HG03159 (cell line): ENCODE measurements around the gene CDH20.
A peak's percentile ranks its signal among the peaks of the same experiment; 100 is the strongest.

ENCODE experiments used
- ATAC-seq: cut with Tn5 transposase; IDR thresholded peaks from one replicate; pipeline ENCODE4 v1.9.1; 2021; ENCODE audit warnings: mild to moderate bottlenecking, moderate library complexity; ENCODE audit not compliant: unreplicated experiment

Gene CDH20

DNA sequence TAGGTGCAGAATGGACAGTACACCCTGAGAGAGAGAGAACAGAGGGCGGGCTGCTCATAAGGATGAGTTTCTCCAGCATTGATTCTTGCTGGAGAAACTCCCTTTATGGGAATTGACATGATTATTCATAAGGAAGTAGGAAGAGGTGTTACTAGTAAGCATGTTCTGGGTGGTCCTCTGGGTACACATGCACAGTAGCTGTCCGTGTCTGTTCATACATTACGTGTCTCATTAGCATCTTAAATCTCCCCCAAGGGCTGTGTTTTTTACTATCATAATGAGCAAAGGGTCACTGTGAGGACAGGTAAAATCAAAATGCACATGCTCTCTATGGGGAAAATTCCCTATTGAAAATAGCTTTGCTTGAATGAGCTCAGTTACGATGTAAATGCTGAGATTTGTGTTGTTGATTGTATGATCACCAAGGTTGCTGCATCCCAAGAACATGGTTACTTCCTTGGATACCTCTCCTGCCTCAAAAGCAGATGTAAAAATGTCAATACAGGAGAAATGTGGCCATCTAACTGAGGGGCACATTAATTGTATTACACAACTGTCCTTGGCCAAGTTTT is 238.9 kb downstream of the CDH20 start:
- ATAC-seq = no peak

DNA sequence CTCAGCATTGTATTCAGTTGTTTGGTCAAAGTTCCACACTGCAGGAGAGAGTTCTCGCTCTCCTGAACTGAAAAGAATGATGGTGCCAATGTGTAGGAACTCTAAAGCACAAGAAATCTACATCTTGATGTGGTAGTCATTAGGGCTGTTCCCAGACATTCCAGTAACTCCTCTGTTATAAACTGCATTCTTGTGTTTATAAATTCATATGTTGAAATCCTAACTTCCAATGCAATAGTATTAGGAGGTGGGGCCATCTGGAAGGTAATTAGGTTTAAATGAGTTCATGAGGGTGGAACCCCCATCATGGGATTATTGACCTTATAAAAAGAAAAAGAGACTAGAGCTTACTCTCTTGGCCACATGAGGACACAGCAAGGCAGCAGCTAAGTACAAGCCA is 239.6 kb downstream of the CDH20 start:
- ATAC-seq = no peak

DNA sequence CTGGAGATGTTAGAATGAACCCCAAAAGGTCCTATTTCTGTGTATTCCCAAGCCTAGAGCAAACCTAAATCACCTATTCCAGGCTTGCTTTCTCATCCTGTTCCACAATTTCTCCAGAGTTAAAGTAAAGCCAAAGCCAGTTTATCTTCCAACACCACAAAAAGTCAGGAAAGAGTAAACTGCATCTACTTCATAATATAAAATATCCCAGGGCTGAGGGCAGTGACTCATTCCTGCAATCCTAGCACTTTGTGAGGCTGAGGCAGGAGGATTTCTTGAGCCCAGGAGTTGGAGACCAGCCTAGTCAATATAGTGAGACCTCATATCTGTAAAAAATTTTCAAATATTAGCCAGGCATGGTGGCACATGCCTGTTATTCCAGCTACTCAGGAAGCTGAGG is 241.4 kb downstream of the CDH20 start:
- ATAC-seq = no peak

DNA sequence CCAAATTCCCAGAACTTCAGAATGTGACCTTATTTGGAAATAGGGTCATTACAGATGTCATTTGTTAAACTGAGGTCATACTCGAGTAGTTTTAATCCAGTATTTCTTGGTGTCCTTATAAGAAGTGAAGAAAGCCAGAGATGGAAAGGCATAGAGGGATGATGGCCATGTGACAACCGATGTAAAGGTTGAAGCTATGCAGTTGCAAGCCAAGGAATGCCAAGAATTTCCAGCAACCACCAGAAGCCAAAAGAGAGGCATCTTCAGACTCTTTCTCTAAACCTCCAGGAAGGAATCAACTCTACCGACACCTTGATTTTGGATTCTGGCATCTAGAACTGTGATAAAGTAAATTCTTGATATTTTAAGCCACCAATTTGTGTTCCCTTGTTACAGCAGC is 242.2 kb downstream of the CDH20 start:
- no peak for ATAC-seq

DNA sequence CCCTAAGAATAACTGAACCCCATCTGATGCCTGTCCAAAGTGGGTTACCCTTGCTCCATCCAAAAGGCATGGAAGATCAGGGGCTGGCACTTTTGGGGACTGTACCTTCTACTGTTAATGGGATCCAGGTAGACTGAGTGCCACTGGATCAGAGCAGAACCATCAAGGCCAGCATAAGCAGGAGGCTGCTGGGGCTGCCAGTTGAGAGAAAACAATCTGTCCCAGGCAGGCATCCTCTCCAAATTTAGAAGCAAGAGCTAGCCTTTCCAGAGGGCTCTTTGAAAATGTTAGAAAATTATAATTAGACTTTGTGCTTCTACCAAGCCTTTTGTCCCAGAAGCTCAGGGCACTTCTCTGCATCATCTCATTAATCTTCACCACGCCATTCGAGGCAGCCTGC is 245.6 kb downstream of the CDH20 start:
- no peak for ATAC-seq

DNA sequence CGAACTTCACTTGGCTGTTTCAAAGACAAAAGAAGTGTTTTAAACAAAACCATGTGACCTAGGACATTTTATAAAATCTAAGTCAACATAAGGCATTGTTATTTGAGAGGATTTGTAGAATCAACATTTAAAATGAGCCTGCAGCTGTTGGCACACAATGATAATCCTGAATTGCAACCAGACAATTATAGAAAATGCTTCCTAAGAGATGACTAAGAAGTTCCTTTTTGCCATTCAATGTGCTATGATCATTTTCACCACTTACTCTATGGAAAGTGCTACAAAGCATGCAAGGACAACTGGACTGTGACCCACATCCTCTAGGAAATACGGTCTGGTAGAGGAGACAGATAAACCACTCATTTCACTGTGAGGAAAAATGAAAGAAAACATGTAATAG is 246.4 kb downstream of the CDH20 start:
- ATAC-seq = no peak

DNA sequence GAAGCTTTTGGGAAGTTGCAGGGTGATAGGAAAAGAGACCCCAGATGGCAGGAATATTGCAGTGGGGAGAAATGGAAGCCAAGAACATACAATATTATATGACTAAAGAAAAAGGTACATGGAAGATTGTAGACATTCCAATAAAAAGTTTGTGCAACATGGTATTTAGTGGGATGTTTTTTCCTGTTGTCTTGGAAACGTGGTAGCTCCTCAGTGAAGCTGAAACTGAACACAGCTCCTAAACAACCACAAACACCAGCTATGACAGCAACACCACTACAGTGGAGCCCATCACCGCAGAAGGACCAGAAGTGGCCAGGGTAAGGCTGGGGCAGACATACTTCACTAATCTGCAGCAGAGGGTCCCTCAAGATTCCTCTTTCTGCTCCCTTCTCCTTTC is 246.8 kb downstream of the CDH20 start:
- ATAC-seq = no peak

DNA sequence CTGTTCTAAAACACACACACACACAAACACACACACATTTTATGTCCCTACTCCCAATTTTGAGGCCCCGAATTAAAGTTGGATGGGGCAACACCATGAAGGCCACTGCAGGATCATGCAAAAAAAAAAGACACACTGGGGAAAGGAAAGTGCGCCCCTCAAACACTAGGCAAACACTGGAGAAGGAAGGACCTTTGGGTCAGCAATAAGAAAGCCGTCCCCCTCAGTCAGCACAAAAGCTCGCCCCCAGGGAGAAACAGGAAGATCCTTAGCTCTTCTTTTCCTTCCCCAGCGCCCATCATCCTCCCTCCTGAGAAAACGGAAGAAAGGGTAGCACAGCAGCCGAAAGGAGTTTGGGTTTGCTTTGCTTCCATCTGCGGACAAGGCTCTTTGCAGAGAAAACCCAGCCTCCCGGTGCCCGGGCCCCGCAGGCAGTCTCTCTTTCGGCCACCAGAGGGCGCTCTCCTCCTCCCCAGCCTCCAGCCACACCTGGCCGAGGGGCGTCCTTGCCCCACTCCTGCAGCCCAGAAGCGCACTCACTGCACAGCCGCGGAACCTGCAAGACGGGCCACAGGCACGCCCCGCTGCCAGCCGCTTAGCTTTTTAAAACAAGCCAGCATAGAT is 248.5 kb downstream of the CDH20 start:
- ATAC-seq = peak; percentile 94

DNA sequence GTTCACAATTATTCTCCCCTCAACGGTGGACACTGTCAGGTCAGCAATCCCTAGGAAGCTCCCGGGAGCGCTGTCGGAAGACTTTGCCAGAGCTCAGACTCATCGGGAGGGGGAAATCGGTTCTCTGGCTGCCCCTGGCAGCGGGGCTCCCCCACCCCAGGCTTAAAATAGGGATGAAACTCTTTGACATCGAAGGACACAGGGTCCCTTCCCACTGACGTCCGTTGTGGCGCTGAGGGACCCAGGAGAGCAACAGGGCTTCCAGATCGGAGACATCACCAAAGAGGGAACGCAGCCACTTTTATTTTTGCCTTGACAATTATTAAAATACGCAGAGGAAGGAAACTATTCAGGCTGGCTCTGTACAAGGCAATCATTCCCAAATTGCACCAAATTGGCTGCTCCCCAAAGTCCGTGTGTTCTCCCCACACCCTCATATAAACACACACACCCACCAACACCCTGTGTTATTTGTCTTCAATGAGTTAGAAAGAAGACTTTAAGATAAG is 249.0 kb downstream of the CDH20 start:
- ATAC-seq = no peak

DNA sequence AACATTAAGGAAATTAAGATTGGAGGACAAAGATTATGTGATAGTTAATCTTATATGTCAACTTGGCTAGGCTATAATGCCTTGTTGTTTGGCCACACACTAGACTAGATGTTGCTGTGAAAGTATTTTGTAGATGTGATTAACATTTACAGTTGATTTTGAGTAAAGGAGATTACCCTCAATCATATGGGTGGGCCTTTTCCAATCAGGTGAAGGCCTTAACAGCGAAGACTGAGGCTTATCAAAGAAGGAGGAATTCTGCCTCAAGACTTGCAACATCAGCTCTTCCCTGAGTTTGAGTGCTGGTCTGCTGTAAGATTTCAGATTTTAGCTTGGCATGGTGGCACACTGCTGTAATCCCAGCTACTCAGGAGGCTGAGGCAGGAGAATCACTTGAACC is 250.3 kb downstream of the CDH20 start:
- ATAC-seq = no peak

DNA sequence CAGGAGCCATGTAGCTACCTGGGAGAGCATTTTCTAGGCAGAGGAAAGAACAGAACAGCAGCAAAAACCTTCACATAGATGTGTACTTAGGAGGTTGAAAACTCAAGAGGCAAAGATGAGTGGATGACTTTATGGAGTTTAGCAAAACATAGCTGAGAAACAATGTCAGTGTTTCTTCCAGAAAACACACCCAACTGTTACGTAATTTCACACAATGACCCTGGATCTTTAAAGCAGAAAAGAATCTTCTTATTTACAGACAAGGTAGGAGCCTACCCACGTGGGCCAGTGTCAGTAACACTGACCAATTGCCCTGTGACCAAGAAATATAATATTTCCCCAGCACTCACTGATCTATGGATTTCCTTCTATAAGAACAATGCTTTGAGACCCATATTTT is 254.6 kb downstream of the CDH20 start:
- no peak for ATAC-seq

DNA sequence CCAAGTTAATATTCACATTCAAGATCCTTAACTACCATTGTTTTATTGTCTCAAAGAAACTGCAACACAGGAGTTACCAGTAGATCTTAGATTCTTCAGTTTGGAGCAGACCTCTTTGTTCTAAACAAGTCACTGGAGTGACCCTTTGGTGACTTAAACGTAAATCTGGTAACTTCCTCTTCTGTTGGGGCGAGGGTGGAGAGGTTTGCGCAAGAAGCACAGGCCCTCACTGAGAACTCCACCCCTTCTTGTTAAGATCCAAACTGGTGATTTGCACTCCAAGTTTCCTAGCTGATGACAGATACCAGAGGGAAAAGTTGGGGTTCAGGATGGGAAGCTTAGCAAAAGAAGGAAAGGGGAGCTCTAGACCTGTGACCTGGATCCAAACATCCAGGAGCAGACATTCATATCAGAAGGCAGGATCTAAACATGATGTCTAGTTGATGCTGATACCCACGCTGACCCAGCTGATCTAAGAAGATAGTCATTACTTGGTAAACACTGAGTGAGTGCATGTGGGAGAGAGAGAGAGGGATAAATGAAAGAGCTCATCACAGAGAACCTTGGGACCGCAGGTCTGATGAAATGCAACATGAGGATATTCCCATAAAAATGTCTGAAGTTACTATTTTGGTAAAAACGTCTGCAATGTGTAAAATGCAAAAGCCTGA is 256.0 kb downstream of the CDH20 start:
- ATAC-seq = no peak

DNA sequence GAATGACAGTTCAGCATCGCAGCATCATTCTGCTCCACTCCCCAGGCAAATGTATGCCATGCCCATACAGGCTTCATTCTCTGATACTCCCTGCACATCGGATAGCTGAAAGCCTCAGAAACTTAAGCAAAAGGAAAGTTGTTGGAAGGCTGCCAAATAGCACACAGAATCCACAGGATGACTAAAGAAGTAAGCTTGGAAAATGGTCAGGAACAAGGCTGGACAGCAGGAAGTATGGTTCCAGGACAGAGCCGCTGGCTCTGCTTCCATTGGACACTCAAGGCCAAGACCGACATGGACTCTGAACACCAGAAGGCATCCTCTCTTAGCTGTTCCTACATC is 256.5 kb downstream of the CDH20 start:
- ATAC-seq = no peak

DNA sequence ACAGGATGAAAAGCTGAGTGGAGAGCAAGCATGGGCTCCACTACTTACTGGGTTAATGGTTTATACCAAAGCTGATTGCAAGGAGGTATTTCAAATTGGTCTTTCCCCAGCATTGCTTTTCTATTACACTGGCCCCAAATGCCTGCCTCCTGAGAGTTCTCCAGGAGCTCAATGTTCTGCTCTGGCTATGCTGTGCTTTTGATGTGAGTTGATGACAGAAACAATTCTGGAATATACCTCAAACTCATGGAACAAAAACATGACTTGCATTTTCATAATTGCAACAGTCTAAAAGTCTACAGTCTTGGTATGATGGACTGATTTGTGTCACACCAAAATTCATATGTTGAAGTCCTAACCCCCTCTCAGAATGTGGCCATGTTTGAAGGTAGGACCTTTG is 258.0 kb downstream of the CDH20 start:
- ATAC-seq = no peak

DNA sequence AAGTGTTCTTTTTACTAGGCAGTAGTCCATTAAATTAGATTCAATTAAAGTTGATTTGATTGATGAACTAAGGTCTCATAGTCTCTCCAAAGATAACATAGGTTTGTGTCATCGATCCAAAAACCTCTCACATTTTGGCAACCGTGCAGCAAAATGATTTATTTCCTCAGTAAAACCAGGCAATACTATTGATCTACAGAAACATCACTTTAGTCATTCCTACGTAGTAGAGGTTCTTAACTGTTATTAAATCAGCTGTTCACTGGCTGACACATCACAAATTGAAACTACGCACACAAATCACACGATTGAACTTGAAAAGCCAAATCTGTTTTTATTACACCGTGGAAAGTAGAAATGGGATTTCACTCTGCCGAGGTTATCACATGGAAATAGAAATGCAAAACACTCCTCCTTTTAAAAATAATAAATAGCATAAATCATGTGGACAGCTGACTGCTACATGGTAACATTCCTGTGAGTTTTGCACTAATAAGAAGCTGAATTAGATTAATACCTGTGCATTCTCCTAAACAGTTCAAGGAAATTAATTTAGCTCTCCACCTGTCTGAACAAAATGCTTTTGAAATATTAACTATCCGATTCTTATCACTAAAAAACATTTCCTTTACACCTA is 262.5 kb downstream of the CDH20 start:
- no peak for ATAC-seq

DNA sequence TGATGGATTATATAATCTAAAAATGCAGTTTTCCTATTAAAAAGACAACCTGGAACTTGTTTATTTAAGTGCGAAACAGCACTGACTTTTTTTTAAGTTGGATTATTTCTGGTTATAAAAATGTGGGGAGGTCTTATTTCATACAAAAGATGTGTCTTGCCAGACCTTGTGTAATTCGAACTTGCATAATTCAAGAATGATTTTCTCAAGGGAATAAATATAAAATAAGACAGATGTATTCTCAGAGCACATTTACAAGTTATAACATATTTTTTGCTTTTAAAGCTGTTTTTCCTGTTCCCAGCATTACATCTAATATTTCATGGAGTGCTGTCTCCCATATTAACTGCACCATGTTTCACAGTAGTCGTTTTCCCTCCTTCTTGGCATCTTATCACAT is 263.1 kb downstream of the CDH20 start:
- ATAC-seq = no peak

DNA sequence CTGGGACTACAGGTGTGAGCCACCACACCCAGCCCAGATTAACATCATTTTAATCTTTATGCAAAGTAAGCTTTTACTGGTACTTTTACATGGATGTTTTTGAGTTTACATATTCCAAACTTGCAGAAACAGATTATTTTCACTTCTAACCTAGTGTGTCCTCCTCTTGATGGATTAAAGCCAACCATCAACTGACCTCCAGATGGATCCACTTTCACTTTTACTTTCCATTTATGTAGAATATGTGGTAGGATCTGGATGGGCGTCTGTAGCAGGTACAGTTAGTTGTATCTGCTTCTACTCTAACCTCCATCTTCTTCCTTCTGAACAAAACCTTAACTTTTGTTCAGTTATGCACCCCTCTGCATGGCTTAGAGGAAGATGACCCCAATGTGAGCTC is 264.1 kb downstream of the CDH20 start:
- no peak for ATAC-seq

DNA sequence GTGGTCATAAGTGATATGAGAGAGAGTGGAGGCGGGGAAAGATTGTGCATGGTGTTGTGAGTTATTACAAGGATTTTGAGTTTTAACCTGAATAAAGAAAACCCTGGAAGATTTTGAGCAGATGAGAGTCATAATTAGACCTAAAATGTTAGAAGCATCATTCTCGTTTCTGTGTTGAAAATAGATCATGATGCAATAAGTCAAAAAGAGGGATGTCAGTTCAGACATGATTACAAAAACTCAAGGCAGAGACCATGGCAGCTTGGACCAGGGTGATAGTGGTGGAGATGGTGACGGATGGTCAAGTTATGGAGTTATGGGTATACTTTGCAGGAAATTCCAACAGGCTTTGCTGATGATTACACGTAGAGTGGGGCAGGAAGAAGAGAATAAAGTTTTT is 267.2 kb downstream of the CDH20 start:
- ATAC-seq = no peak

DNA sequence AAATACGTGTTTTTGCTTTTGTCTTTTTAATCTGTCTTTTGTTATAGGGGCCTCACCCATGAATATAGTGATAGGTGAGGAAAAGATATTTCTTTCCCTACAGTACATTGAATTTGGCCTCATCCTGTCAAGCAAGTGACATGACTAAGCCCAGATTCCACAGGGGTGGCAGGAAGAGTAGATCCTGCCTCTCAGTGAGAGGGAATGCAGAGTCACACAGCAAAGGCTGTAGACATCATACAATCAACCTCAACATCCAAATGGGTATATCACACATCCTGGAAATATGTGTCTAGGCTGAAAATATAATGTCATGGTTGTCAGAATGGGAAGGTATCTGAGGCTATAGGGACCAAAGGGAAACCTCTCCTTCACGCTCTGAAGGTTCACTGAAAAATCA is 269.6 kb downstream of the CDH20 start:
- no peak for ATAC-seq
